ENCODE measurements around the gene SPZ1.

SPZ1 gene

GRCh38 chr5:80355686-80356085 lies 35.9 kb downstream of the SPZ1 start:
- TF ChIP-seq CTCF (IDR thresholded peaks at IDR 0.05): no peak
- no peak for DNase-seq (ENCODE audit: low spot score)
- Histone ChIP-seq H3K27ac (no peak overlapping the region), H3K4me3 (no peak overlapping the region)

- Histone ChIP-seq H3K27ac (no peak overlapping the region), H3K4me3 (no peak overlapping the region)
- no peak for TF ChIP-seq CTCF (IDR thresholded peaks at IDR 0.05)
- no peak for DNase-seq (ENCODE audit: low spot score)
Observed at GRCh38 chr5:80357671-80358070, 37.9 kb downstream of the SPZ1 start.

GRCh38 chr5:80360914-80361444 lies 41.2 kb downstream of the SPZ1 start:
- TF ChIP-seq CTCF (IDR thresholded peaks at IDR 0.05): no peak
- no peak for DNase-seq (ENCODE audit: low spot score)
- Histone ChIP-seq H3K4me3 (no peak overlapping the region), H3K27ac (no peak overlapping the region)

GRCh38 chr5:80364892-80365291 lies 45.1 kb downstream of the SPZ1 start:
- no peak overlapping the region for H3K27ac ChIP-seq
- no peak for DNase-seq (ENCODE audit: low spot score)

GRCh38 chr5:80368661-80369480 lies 49.1 kb downstream of the SPZ1 start:
- Histone ChIP-seq H3K4me3 (no peak overlapping the region), H3K27ac (no peak overlapping the region)
- TF ChIP-seq CTCF (IDR thresholded peaks at IDR 0.05): no peak
- no peak for DNase-seq (ENCODE audit: low spot score)

More at GRCh38 chr5:80364892-80365291, 45.1 kb downstream of the SPZ1 start:
- no peak for TF ChIP-seq CTCF (IDR thresholded peaks at IDR 0.05)
- H3K4me3 ChIP-seq: no peak overlapping the region

- no peak for DNase-seq (ENCODE audit: low spot score)
- H3K4me3 ChIP-seq: no peak overlapping the region
- no peak for TF ChIP-seq CTCF (IDR thresholded peaks at IDR 0.05)
- H3K27ac ChIP-seq: no peak overlapping the region
Observed at GRCh38 chr5:80369521-80369920, 49.7 kb downstream of the SPZ1 start.

GRCh38 chr5:80370390-80370789 lies 50.6 kb downstream of the SPZ1 start:
- Histone ChIP-seq H3K27ac (no peak overlapping the region), H3K4me3 (no peak overlapping the region)
- DNase-seq (ENCODE audit: low spot score): no peak
- no peak for TF ChIP-seq CTCF (IDR thresholded peaks at IDR 0.05)
